Suprapubic skin (tissue), 4 donors: ENCODE data around the gene LEP.

Source experiments
- EP300 ChIP-seq: sonication (generic); formaldehyde crosslinking; IDR thresholded peaks from one replicate; pipeline ENCODE4 v1.6.1; 2017; ENCODE audit warnings: antibody characterized with exemption
- POLR2A ChIP-seq, 2 donors: fragments of 450-650 bp; IDR thresholded peaks; one replicate each; pipeline ENCODE4 v1.6.1; 2017; ENCODE audit warnings: antibody characterized with exemption in 2 of 2, mild to moderate bottlenecking in 2 of 2, moderate library complexity in 2 of 2
- POLR2AphosphoS5 ChIP-seq, 3 donors: sonication (generic); formaldehyde crosslinking; IDR thresholded peaks; one replicate each; pipeline ENCODE4 v1.6.1; 2017; ENCODE audit warnings: antibody characterized with exemption in 3 of 3
- TF ChIP-seq, protein P1 (sequence below), 2 donors: fragments of 200-600 bp in 1 of 2; fragments of 450-650 bp in 1 of 2; sonication (generic) in 1 of 2; IDR thresholded peaks; one replicate each; pipeline ENCODE4 v1.5.1; 2016 to 2019; ENCODE audit warnings: antibody characterized with exemption in 2 of 2, mild to moderate bottlenecking in 1 of 2, moderate library complexity in 1 of 2

GRCh38 chr7:128221929-128222403, 19.1 kb upstream of the LEP start:
- TF ChIP-seq, protein P1, sequence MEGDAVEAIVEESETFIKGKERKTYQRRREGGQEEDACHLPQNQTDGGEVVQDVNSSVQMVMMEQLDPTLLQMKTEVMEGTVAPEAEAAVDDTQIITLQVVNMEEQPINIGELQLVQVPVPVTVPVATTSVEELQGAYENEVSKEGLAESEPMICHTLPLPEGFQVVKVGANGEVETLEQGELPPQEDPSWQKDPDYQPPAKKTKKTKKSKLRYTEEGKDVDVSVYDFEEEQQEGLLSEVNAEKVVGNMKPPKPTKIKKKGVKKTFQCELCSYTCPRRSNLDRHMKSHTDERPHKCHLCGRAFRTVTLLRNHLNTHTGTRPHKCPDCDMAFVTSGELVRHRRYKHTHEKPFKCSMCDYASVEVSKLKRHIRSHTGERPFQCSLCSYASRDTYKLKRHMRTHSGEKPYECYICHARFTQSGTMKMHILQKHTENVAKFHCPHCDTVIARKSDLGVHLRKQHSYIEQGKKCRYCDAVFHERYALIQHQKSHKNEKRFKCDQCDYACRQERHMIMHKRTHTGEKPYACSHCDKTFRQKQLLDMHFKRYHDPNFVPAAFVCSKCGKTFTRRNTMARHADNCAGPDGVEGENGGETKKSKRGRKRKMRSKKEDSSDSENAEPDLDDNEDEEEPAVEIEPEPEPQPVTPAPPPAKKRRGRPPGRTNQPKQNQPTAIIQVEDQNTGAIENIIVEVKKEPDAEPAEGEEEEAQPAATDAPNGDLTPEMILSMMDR (IDR thresholded peaks at IDR 0.05) = no peak
- TF ChIP-seq POLR2AphosphoS5 (IDR thresholded peaks at IDR 0.05) = no peak
- no peak for TF ChIP-seq POLR2A (IDR thresholded peaks at IDR 0.05)
- no peak for TF ChIP-seq EP300
